ENCODE measurements around the gene DLD.

Gene DLD

GRCh38 chr7:107858280-107858679 lies 32.7 kb upstream of the DLD start:
- ChIA-PET POLR2A (ENCODE audit: low non-redundant PET) (no interaction called here), CTCF (no interaction called here)
- H3K27ac ChIP-seq, result no peak overlapping the region
- no peak for DNase-seq (ENCODE audit: low spot score)
- no peak for TF ChIP-seq CTCF (conservative IDR thresholded peaks at IDR 0.05; ENCODE audit: low read depth)

- H3K27ac ChIP-seq, result no peak overlapping the region
- ChIA-PET CTCF (interaction anchor here (1.0 kb wide), 1 partner anchor 15 kb away, joined by 5 read pairs; no protein-coding TSS in a partner anchor), POLR2A (ENCODE audit: low non-redundant PET) (no interaction called here)
- no peak for TF ChIP-seq CTCF (conservative IDR thresholded peaks at IDR 0.05; ENCODE audit: low read depth)
- no peak for DNase-seq (ENCODE audit: low spot score)
Measured at GRCh38 chr7:107860279-107860961, 30.6 kb upstream of the DLD start.

- CTCF ChIA-PET, result interaction anchor here (1.0 to 1.1 kb wide), 2 partner anchors 14 to 15 kb away, joined by 3 to 5 read pairs; no protein-coding TSS in a partner anchor
- POLR2A ChIA-PET (ENCODE audit: low non-redundant PET), result no interaction called here
Measured at GRCh38 chr7:107860981-107861652, 29.9 kb upstream of the DLD start.

GRCh38 chr7:107865956-107866775 lies 24.8 kb upstream of the DLD start:
- CTCF ChIA-PET, result no interaction called here

More at GRCh38 chr7:107860981-107861652, 29.9 kb upstream of the DLD start:
- DNase-seq (ENCODE audit: low spot score), result no peak
- no peak overlapping the region for H3K27ac ChIP-seq
- TF ChIP-seq CTCF (conservative IDR thresholded peaks at IDR 0.05; ENCODE audit: low read depth), result no peak

GRCh38 chr7:107867858-107868466 lies 23.0 kb upstream of the DLD start:
- ChIA-PET CTCF (interaction anchor here (1.1 kb wide), 2 partner anchors 11 to 124 kb away, joined by 3 to 4 read pairs; partner anchors contain the start of gene CBLL1), POLR2A (ENCODE audit: low non-redundant PET) (no interaction called here)
- TF ChIP-seq CTCF (conservative IDR thresholded peaks at IDR 0.05; ENCODE audit: low read depth), result no peak
- H3K27ac ChIP-seq, result no peak overlapping the region
- DNase-seq (ENCODE audit: low spot score), result no peak

More at GRCh38 chr7:107865956-107866775, 24.8 kb upstream of the DLD start:
- no peak for TF ChIP-seq CTCF (conservative IDR thresholded peaks at IDR 0.05; ENCODE audit: low read depth)
- POLR2A ChIA-PET (ENCODE audit: low non-redundant PET), result no interaction called here
- no peak overlapping the region for H3K27ac ChIP-seq
- no peak for DNase-seq (ENCODE audit: low spot score)
